Measurements from ENCODE around the gene PDE6G. TPM values are rescaled to one million over a fixed set of nuclear protein-coding genes. Genes with fewer than 3 reads are reported as not detected.

PDE6G gene
- total RNA-seq, 1 donor from 2014 or later, result 0.83 TPM

DNA sequence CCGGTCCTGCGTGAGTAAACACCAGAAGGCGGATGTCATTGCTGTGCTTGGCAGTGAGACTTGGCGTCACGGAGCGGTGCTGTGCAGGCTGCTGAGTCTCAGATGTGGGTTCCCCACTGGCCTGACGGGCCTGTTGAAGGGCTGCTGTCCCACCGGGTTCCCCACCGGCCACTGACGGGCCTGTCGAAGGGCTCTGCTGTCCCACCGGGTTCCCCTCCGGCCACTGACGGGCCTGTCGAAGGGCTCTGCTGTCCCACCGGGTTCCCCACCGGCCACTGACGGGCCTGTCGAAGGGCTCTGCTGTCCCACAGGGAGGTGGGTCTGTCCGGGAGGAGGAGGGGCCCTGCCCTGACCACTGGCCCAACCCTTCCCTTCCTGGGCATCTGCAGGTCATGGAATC lies 30.3 kb upstream of the PDE6G start:
- Mint-ChIP-seq H3K4me1 (ENCODE audit: unreplicated experiment) (peaks cover 30% of the 10 kb centered on the region), H3K9me3 (ENCODE audit: unreplicated experiment) (no peaks in the 10 kb centered on the region), H3K27ac (ENCODE audit: unreplicated experiment) (peak overlapping the region; percentile 27), H3K4me3 (ENCODE audit: unreplicated experiment) (no peak overlapping the region), H3K36me3 (ENCODE audit: unreplicated experiment) (peaks cover 39% of the 10 kb centered on the region), H3K27me3 (ENCODE audit: unreplicated experiment) (no peaks in the 10 kb centered on the region)
- no peak for DNase-seq (ENCODE audit: extremely low spot score, unreplicated experiment)
- TF ChIP-seq, protein P1, sequence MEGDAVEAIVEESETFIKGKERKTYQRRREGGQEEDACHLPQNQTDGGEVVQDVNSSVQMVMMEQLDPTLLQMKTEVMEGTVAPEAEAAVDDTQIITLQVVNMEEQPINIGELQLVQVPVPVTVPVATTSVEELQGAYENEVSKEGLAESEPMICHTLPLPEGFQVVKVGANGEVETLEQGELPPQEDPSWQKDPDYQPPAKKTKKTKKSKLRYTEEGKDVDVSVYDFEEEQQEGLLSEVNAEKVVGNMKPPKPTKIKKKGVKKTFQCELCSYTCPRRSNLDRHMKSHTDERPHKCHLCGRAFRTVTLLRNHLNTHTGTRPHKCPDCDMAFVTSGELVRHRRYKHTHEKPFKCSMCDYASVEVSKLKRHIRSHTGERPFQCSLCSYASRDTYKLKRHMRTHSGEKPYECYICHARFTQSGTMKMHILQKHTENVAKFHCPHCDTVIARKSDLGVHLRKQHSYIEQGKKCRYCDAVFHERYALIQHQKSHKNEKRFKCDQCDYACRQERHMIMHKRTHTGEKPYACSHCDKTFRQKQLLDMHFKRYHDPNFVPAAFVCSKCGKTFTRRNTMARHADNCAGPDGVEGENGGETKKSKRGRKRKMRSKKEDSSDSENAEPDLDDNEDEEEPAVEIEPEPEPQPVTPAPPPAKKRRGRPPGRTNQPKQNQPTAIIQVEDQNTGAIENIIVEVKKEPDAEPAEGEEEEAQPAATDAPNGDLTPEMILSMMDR (IDR thresholded peaks at IDR 0.05), result no peak

DNA sequence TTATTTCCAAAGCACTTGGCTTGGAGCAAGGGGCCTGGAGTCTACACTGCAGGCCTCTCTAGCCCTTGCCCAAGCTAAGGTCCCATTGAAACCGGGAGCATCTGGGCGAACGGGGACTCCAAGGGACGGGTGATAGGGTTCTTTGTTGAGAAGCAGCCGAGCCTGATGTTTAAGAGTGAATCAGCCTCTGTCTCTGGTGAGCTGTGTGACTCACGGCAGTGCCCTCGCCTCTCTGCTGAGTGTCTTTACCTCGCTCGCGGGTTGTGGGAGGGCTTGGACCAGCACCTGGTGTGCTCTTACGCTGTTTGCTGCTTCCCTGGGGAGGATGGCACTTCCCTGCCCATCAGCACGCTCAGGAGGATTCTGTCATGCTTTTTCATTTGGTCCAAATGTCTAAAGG lies 28.8 kb upstream of the PDE6G start:
- DNase-seq (ENCODE audit: extremely low spot score, unreplicated experiment), result no peak
- TF ChIP-seq, protein P1 (IDR thresholded peaks at IDR 0.05), result no peak
- Mint-ChIP-seq H3K4me1 (ENCODE audit: unreplicated experiment) (peaks cover 33% of the 10 kb centered on the region), H3K4me3 (ENCODE audit: unreplicated experiment) (peak overlapping the region; percentile 81), H3K27me3 (ENCODE audit: unreplicated experiment) (no peaks in the 10 kb centered on the region), H3K36me3 (ENCODE audit: unreplicated experiment) (peaks cover 34% of the 10 kb centered on the region), H3K9me3 (ENCODE audit: unreplicated experiment) (no peaks in the 10 kb centered on the region), H3K27ac (ENCODE audit: unreplicated experiment) (peak overlapping the region; percentile 89)

DNA sequence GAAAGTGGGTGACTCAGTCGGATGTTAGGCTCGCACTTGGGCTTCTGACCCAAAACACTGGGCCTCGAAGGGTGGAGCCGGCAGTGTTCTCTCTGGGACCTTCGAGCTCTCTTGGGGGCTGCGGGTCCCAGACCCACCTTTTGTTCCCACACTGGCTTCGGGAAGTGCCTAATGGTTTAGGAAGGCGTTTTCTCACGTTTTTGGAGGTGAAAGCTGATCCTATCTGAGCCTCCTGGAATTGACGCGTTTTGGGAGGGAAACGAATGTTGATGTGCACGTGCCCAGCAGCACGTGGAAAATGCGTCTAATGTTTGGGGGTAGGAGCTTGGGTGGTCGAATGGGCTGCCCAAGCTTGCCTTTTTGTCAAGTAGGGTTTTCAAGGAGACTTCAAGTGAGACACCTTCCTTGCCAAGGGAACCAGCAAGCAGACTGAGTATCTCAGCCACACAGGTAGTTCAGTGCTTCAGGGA lies 28.1 kb upstream of the PDE6G start:
- Mint-ChIP-seq H3K27ac (ENCODE audit: unreplicated experiment) (peak overlapping the region; percentile 89), H3K4me3 (ENCODE audit: unreplicated experiment) (peak overlapping the region; percentile 81), H3K4me1 (ENCODE audit: unreplicated experiment) (peaks cover 33% of the 10 kb centered on the region), H3K9me3 (ENCODE audit: unreplicated experiment) (no peaks in the 10 kb centered on the region), H3K36me3 (ENCODE audit: unreplicated experiment) (peaks cover 28% of the 10 kb centered on the region), H3K27me3 (ENCODE audit: unreplicated experiment) (no peaks in the 10 kb centered on the region)
- no peak for DNase-seq (ENCODE audit: extremely low spot score, unreplicated experiment)
- TF ChIP-seq, protein P1 (IDR thresholded peaks at IDR 0.05), result no peak

DNA sequence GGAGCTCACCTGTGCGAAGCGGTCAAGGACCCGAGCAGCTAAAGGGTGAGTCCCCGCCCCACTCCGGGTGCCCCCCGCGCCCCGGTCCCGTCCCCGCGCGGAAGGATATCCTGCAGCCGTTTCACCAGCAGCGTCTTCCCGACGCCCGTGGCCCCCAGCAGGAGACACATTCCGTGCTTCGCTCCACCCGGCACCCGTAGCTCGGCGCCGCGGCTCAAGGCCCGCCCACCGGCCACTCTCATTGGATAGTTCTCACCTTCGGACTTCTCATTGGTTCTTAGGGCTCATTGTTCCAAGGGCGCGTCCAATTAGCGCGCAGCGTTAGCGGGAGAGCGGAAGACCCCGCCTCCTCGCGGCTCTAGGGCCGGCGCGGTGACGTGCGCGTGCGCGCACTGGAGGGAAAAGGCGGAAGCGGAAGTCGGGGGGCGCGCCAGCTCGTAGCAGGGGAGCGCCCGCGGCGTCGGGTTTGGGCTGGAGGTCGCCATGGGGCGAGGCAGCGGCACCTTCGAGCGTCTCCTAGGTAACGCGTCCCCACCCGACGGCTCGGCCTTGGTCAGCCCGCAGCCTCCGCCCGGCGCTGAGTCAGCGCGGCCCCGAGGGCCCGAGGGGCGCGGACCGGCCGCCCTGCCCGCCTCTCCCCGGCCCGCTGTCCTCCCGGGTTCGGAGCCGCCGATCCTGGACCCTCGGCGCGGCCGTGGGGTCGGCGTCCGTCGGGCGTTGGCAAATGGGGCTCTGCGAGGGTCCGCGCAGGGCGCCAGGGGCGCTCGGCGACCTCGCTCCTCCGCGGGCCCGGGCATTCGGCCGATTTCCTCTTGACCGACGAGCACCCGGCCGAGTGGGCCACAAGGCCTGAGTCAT lies 27.5 kb upstream of the PDE6G start, which contains the start of the genes ARL16 and HGS:
Gene ARL16, minus strand, starts transcription at position 214 of the 858 bp plus-strand sequence. Its CDS starts 44 bp downstream, at position 170.
Gene HGS, plus strand, starts transcription at position 428 of the 858 bp plus-strand sequence. Its CDS starts 56 bp downstream, at position 484.
- Mint-ChIP-seq H3K27me3 (ENCODE audit: unreplicated experiment) (no peaks in the 10 kb centered on the region), H3K4me1 (ENCODE audit: unreplicated experiment) (peaks cover 33% of the 10 kb centered on the region), H3K36me3 (ENCODE audit: unreplicated experiment) (peaks cover 22% of the 10 kb centered on the region), H3K4me3 (ENCODE audit: unreplicated experiment) (peak within 1 kb of the TSS; percentile 87), H3K9me3 (ENCODE audit: unreplicated experiment) (no peaks in the 10 kb centered on the region), H3K27ac (ENCODE audit: unreplicated experiment) (peak within 1 kb of the TSS; percentile 89)
- TF ChIP-seq, protein P1 (IDR thresholded peaks at IDR 0.05), result no peak
- peak; percentile 99 for DNase-seq (ENCODE audit: extremely low spot score, unreplicated experiment)

DNA sequence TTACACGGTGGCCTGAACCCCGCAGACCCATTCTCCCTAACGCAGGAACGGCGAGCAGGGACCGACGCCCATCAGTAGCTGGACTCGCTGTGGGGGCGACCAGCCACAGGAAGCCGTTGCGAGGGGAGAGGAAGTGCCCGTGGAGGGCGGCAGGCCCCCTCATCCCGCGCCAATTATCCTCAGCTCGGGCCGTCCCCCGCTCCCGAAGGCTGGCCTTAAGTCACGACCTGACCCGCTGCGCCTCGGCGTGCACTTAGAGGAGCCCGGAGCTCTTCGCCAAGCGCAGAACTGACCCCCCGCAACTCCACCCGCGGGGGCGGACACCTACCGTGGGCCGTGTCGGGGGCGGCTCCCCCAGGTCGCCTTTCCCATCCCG lies 26.9 kb upstream of the PDE6G start:
- H3K36me3 Mint-ChIP-seq (ENCODE audit: unreplicated experiment), result peaks cover 19% of the 10 kb centered on the region

More for the DNA sequence above, 26.9 kb upstream of the PDE6G start:
- Mint-ChIP-seq H3K27me3 (ENCODE audit: unreplicated experiment) (no peaks in the 10 kb centered on the region), H3K4me3 (ENCODE audit: unreplicated experiment) (peak overlapping the region; percentile 87), H3K4me1 (ENCODE audit: unreplicated experiment) (peaks cover 33% of the 10 kb centered on the region), H3K27ac (ENCODE audit: unreplicated experiment) (peak overlapping the region; percentile 81), H3K9me3 (ENCODE audit: unreplicated experiment) (no peaks in the 10 kb centered on the region)
- TF ChIP-seq, protein P1 (IDR thresholded peaks at IDR 0.05), result no peak
- DNase-seq (ENCODE audit: extremely low spot score, unreplicated experiment), result no peak
